UCSD-AML1 (cell line): Measurements from ENCODE around the gene GRM4.

Experiments
- DNase-seq: peaks from one replicate; lab custom pipeline; 2025; ENCODE audit not compliant: unreplicated experiment; lab: John Stamatoyannopoulos, UW

GRM4 gene

DNA sequence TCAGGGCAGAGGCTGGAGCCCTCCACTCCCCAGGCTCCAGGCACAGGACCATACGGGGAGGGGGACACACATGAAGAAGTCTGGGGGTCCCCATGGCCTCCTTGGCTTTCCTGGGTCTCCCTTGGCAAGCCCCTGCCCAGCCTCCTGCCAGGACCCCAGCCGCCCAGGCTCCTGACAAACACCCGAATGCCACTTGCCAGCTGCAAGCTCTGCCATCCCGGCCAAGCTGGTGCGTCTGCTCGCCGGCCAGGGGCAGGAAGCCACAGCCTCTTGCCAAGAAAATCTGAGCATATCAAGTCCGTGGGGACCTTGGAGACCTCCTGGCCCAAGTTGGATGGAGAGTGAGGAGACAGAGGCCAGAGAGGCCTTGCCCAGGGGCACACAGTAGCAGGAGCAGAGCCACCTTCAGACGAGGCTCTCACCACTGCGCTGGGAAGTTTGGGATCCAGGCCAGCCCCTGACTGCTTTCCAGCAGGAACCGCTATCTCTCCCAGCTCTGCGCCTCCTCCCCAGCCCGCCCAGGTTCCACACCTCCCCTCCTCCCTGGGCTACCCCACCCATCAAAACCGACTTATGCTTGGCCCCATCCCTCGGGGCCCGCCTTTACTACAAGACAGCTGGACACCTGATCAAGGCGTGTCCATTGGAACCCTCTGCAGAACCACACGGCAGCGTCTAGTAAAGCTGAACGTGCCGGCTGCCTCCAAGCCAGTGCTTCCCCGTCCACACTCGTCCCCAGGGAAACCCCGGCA, 80.2 kb downstream of the GRM4 start:
- no peak for DNase-seq

GRCh38 chr6:34064675-34065074, 81.2 kb downstream of the GRM4 start:
- no peak for DNase-seq

GRCh38 chr6:34063651-34064050, 82.2 kb downstream of the GRM4 start:
- no peak for DNase-seq

- DNase-seq = no peak
Measured at GRCh38 chr6:34062815-34063214, 83.1 kb downstream of the GRM4 start.

GRCh38 chr6:34062156-34062555, 83.7 kb downstream of the GRM4 start:
- DNase-seq = no peak

- no peak for DNase-seq
Measured at GRCh38 chr6:34061348-34061747, 84.5 kb downstream of the GRM4 start.

DNA sequence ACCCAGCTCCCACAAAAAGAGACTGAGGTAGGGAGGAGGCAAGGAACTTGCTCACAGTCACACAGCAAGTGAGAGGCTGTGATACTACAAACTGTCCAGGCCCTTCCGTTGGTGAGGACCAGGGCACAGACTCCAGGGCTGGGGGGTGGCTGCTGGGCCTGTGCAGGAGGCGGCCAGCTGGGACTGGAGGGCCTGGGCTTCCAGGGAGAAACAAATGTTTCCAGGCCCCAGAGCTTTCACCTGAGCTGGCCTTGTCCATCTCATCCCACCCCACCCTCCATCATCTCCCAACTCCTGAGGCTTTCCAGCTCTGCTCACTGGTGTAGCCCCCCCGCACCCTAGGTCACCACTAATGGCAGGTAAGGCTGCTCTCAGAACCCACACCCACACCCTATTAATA, 86.0 kb downstream of the GRM4 start:
- DNase-seq = no peak

DNA sequence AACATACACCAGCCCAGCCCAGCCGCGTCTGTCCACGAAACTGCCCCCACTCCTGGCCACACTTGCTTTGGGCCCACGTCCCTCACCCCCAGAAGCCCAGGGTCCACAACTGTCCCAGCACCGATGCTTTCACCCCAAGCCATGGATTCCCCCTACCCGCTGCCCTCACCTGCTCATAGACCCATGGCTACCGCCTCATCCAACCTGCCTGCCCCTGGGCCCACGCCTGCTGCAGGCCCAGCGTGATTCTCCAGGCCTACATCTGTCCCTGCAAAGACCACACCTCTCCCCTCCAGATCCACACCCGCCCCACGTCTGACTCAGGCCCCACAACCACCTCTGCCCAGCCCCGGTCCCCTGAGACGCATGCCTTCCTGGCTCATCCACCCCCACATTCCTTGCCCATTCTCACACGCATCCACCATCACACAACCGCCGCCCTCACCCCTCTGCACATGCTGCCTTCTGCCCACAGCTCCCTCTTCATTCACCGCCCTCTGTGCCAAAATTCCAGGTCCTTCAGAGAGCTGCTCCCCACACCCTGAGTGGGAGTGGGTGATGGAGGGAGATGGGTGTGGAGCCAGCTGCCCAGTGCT, 86.7 kb downstream of the GRM4 start:
- no peak for DNase-seq

- DNase-seq = no peak
Measured at GRCh38 chr6:34057790-34058189, 88.1 kb downstream of the GRM4 start.

GRCh38 chr6:34057191-34057590, 88.7 kb downstream of the GRM4 start:
- DNase-seq = no peak

DNA sequence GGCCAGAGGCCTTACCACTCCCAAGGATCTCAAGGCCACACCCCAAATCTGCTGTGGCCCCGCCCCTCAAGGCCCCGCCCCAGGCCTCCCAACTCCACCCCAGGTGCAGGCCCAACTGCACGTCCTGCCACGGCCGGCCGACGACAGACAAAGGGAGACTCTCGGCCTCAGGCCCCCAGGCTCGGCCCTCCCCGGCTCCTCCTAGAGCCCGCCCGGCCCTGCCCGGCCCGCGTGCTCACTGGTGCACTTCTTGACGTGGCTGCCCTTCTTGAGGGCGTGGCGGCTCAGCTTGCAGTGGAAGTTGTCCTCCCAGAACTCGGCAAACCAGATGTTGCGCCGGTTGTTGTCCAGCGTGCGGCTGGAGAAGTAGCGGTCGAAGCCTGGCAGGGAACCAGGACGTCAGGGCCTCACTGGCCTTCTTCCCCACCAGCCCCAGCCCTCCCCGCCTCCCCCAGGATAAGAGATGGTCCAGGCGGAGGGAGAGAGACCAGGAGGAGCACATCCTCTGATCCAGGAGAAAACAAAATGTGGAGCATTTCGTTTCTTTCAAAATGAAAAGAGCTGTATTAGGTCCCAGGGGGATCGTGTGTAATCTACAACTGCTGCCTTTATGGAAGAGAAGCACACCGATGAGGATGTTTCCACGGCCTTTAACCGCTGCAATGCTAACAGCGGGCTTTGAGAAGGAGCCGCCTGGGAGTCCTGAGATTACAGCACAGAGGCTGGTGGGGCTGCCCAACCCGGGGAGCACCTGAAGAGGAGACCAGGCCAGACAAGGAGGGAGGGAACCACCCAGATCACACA, 89.4 kb downstream of the GRM4 start:
- DNase-seq = no peak

DNA sequence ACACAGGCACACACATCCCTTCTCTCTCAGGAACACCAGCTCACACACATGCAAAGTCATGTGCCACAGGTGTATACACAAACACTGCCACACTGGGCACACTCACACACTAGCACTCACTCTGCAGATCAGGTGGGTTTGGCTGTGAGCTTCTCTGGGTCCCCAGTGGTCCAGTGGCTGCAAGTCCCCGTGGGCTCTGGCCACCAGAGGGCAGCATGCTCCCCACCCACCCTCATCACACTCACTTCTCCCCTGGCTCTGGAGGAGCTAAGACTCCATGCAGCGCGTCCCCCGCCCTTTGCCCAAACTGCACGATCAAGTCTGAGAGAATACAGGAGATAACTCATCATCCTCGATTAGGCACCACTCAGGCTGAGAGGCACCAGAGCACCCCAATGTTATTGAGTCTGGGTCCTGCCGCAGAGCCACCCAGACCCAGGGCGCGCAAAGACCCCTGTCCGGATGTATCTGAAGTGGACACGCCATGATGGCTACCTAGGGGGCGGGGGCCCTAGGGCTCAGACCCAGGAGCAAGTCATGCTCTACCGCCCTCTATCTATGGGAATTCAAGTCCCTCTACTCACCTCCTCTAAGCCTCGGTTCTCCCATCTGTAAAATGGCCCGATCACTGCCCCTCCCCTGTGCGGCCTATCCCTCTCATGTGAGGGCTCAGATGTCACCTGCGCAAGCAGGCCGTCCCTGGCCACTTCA, 90.5 kb downstream of the GRM4 start:
- DNase-seq = peak; percentile 72

GRCh38 chr6:34053721-34054120, 92.2 kb downstream of the GRM4 start:
- no peak for DNase-seq

GRCh38 chr6:34052918-34053608, 92.8 kb downstream of the GRM4 start:
- DNase-seq = no peak

GRCh38 chr6:34052071-34052825, 93.6 kb downstream of the GRM4 start:
- DNase-seq = no peak

- no peak for DNase-seq
Measured at GRCh38 chr6:34051331-34051919, 94.5 kb downstream of the GRM4 start.

DNA sequence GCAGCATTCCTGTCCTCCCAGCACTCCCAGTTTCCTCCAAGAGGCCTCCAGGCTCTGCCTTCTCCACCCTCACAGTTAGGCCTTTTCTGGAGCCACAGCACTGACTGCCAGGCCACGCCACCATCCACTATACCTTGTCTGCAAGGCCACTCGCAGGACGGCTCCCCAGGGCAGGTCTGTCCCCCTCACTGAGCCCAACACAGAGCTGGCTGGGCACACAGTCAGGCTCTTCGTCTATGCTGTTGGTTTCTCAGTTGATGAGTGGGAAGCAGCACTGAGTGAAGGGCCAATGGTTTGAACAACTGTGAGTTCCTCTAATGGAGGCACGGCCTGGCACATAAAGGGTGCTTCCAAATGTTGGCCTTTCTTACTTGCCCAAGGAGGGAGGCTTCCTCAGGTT, 95.2 kb downstream of the GRM4 start:
- DNase-seq = no peak

DNA sequence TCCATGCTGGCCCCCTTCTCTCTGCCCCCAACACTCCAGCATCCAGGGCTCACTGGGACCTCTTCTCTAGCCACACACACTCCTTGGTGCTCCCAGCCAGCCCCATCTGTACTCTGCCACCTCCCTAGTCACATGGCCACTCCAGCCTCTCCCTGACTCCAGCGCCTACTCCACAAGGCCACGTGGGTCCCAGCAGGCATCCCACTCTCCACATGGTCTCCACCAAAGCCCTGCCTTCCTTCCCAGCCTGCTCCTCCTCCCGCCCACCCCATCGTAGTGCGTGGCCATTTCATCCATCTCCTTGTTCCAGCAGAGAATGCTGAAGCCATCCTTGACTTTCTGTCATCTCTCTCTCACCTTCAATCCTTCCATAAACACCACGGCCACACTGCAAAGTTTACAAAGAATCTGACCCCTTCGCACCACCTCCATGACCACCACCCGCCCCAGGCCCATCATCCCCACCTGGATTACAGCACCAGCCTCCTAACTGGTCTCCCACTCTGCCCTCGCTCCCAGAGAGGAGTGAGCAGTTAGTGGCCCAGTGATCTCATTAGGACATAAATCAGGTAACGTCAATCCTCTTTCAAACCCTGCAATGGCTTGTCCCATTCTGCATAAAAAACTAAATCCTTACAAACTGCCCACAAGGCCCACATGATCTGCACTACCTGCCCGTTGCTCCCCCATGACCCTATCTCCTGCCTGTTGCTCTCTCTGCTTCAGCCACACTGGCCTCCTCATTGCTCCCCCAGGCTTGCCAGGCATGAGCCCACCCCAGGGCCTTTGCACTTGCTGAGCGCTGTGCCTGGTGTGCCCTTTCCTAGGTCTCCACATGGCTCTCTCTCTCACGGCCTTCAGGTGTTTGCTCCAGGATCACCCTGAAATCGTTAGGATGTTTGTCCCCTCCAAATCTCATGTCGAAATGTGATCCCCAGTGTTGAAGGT, 96.2 kb downstream of the GRM4 start:
- DNase-seq = no peak
